ENCODE measurements around the gene PCNX1.

The PCNX1 gene

DNA sequence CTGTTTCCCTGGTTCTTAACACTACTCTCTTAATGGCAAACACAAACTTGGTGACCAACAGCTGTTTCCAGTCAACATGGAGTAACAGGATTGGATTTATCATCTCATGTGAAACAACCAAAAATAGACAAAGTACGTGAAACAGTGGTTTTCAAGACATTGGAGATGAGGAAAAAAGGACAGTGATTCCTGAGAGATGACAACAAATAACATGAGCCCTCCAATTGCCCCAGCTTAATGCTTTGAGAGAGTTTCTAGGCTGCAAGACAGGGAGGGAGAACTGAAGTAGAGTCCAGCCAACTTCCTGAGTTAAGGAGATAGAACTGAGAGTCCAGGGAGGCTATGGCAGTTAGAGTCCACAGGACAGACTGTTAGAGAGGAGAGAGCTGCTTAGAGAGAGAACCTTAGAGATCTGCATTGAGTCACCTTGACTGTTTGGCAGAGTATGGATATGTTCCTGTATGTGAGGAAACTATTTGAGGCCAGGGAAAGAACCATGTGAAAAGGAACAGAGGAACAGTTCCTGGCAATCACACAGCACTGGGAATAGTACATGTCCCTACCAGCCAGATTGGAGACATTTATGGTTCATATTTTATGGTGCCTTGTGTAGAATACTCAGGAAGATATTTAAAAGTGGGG, 106.4 kb downstream of the PCNX1 start:
- TF ChIP-seq TAF1 (IDR thresholded peaks at IDR 0.05; ENCODE audit: borderline replicate concordance, insufficient read depth, low read length) (no peak), FOXP2 (optimal IDR thresholded peaks at IDR 0.05; ENCODE audit: borderline replicate concordance, extremely low read depth, extremely low read length, insufficient read depth) (no peak), SIN3A (IDR thresholded peaks at IDR 0.05; ENCODE audit: borderline replicate concordance, insufficient read depth, low read length) (no peak), POLR2AphosphoS5 (IDR thresholded peaks at IDR 0.05; ENCODE audit: low read depth, low read length) (no peak)
- TF ChIP-seq, protein P1, sequence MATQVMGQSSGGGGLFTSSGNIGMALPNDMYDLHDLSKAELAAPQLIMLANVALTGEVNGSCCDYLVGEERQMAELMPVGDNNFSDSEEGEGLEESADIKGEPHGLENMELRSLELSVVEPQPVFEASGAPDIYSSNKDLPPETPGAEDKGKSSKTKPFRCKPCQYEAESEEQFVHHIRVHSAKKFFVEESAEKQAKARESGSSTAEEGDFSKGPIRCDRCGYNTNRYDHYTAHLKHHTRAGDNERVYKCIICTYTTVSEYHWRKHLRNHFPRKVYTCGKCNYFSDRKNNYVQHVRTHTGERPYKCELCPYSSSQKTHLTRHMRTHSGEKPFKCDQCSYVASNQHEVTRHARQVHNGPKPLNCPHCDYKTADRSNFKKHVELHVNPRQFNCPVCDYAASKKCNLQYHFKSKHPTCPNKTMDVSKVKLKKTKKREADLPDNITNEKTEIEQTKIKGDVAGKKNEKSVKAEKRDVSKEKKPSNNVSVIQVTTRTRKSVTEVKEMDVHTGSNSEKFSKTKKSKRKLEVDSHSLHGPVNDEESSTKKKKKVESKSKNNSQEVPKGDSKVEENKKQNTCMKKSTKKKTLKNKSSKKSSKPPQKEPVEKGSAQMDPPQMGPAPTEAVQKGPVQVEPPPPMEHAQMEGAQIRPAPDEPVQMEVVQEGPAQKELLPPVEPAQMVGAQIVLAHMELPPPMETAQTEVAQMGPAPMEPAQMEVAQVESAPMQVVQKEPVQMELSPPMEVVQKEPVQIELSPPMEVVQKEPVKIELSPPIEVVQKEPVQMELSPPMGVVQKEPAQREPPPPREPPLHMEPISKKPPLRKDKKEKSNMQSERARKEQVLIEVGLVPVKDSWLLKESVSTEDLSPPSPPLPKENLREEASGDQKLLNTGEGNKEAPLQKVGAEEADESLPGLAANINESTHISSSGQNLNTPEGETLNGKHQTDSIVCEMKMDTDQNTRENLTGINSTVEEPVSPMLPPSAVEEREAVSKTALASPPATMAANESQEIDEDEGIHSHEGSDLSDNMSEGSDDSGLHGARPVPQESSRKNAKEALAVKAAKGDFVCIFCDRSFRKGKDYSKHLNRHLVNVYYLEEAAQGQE (IDR thresholded peaks at IDR 0.05; ENCODE audit: insufficient read depth in 1 of 2, low read depth in 2 of 2, low read length in 2 of 2), result no peak

- no peak for TF ChIP-seq TAF1 (IDR thresholded peaks at IDR 0.05; ENCODE audit: borderline replicate concordance, insufficient read depth, low read length)
- no peak for TF ChIP-seq SIN3A (IDR thresholded peaks at IDR 0.05; ENCODE audit: borderline replicate concordance, insufficient read depth, low read length)
- TF ChIP-seq FOXP2 (optimal IDR thresholded peaks at IDR 0.05; ENCODE audit: borderline replicate concordance, extremely low read depth, extremely low read length, insufficient read depth), result no peak
- no peak for TF ChIP-seq POLR2AphosphoS5 (IDR thresholded peaks at IDR 0.05; ENCODE audit: low read depth, low read length)
- TF ChIP-seq, protein P1 (IDR thresholded peaks at IDR 0.05; ENCODE audit: insufficient read depth in 1 of 2, low read depth in 2 of 2, low read length in 2 of 2), result no peak
These were observed 114.2 kb downstream of the PCNX1 start for GRCh38 chr14:71021347-71022011.

DNA sequence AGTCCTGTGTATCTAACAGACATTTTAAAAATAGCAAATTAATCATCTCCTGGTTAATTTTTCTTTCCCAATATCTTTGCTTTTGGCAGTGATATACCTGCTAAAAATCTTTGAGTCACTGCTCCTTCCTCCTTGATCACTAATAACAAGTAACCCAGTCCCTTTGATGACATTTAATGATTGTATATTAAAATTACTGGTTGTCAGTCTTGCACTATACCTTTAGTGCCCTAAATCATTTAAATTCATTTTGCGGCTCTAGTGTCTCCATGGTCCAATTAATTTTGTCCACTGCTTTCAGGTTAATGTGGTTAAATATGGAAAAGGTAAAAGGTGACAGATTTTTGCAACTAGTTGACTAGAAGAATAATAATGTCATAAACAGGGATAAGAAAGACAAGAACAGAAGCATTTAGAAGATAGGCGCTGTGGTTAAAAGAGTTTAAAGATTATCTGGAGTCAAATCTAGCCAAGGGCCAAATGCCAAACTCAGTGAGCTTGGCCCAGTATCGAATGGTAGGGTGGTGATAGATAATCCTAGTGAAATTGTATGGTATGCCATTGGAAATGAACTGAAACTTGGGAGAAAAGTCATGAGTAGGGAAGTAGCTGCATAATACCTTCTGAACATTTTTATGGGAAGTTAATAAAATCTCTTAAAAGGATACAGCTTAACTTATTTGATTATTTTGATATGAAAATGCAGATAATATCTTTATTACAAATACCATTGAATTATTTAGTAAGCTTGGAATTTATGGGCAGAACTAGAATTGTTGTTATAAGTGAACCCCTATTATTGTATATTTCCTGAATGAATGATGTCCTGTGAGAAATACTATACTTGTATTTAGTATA, 115.0 kb downstream of the PCNX1 start:
- TF ChIP-seq POLR2AphosphoS5 (IDR thresholded peaks at IDR 0.05; ENCODE audit: low read depth, low read length) (no peak), SIN3A (IDR thresholded peaks at IDR 0.05; ENCODE audit: borderline replicate concordance, insufficient read depth, low read length) (no peak), FOXP2 (optimal IDR thresholded peaks at IDR 0.05; ENCODE audit: borderline replicate concordance, extremely low read depth, extremely low read length, insufficient read depth) (no peak), TAF1 (IDR thresholded peaks at IDR 0.05; ENCODE audit: borderline replicate concordance, insufficient read depth, low read length) (no peak)
- TF ChIP-seq, protein P1 (IDR thresholded peaks at IDR 0.05; ENCODE audit: insufficient read depth in 1 of 2, low read depth in 2 of 2, low read length in 2 of 2), result no peak

GRCh38 chr14:71022939-71023338, 115.7 kb downstream of the PCNX1 start:
- no peak for TF ChIP-seq FOXP2 (optimal IDR thresholded peaks at IDR 0.05; ENCODE audit: borderline replicate concordance, extremely low read depth, extremely low read length, insufficient read depth)
- TF ChIP-seq POLR2AphosphoS5 (IDR thresholded peaks at IDR 0.05; ENCODE audit: low read depth, low read length), result no peak
- TF ChIP-seq, protein P1 (IDR thresholded peaks at IDR 0.05; ENCODE audit: insufficient read depth in 1 of 2, low read depth in 2 of 2, low read length in 2 of 2), result no peak
- TF ChIP-seq TAF1 (IDR thresholded peaks at IDR 0.05; ENCODE audit: borderline replicate concordance, insufficient read depth, low read length), result no peak
- TF ChIP-seq SIN3A (IDR thresholded peaks at IDR 0.05; ENCODE audit: borderline replicate concordance, insufficient read depth, low read length), result no peak

Data from PFSK-1 (cell line).